A549 treated with CORT108297 at 1 μM for 4 hours (cell line): ENCODE data around the gene CYP27A1. TPM values are rescaled to one million over a fixed set of nuclear protein-coding genes. Genes with fewer than 3 reads are reported as not detected.

ENCODE experiments used
- total RNA-seq: library from RNA; stranded (reverse); fragments of 200-300 nt; extraction: Qiagen RNA extraction; gene quantifications from 5 replicates; pipeline ENCODE4 v1.2.3, GENCODE V29; 2022

Gene CYP27A1
- 0.12 to 0.18 TPM (median 0.15 TPM) in 5 replicates for total RNA-seq

GRCh38 chr2:218781691-218782527, at the start of gene CYP27A1:
Gene CYP27A1, plus strand, starts transcription at chr2:218782147. Its CDS starts 36 bp downstream, at chr2:218782183.

GRCh38 chr2:218831378-218831990, 49.5 kb downstream of the CYP27A1 start, which contains the start of gene PRKAG3:
Gene PRKAG3, minus strand, starts transcription at chr2:218831803.

GRCh38 chr2:218859556-218859987, 77.6 kb downstream of the CYP27A1 start, which contains the start of gene WNT6:
Gene WNT6, plus strand, starts transcription at chr2:218859805. Its CDS starts 233 bp downstream, at chr2:218860038.

Other genes with a start within 250 kb of the CYP27A1 start
- 4.3 to 5.9 TPM (median 4.8 TPM) in 5 replicates for gene USP37, start 213.8 kb upstream of the CYP27A1 start, total RNA-seq
- gene CNOT9, start 213.3 kb upstream of the CYP27A1 start, total RNA-seq, result 44.4 to 50.5 TPM (median 45.4 TPM) in 5 replicates
- 0.33 to 0.59 TPM (median 0.40 TPM) in 5 replicates for gene PLCD4, start 174.2 kb upstream of the CYP27A1 start, total RNA-seq
- gene ZNF142, start 122.5 kb upstream of the CYP27A1 start, total RNA-seq, result 13.3 to 19.9 TPM (median 16.8 TPM) in 5 replicates
- 42.9 to 50.7 TPM (median 48.9 TPM) in 5 replicates for gene BCS1L, start 122.5 kb upstream of the CYP27A1 start, total RNA-seq
- gene RNF25, start 110.1 kb upstream of the CYP27A1 start, total RNA-seq, result 42.2 to 48.9 TPM (median 44.7 TPM) in 5 replicates
- 9.6 to 14.8 TPM (median 13.9 TPM) in 5 replicates for gene STK36, start 110.1 kb upstream of the CYP27A1 start, total RNA-seq
- gene TTLL4, start 71.3 kb upstream of the CYP27A1 start, total RNA-seq, result 22.8 to 29.3 TPM (median 26.1 TPM) in 5 replicates
- gene PRKAG3, start 49.7 kb downstream of the CYP27A1 start, total RNA-seq, result not detected in 5 replicates
- 0.05 to 0.28 TPM (median 0.17 TPM) in 4 of 5 replicates, not detected in the other for gene WNT6, start 77.7 kb downstream of the CYP27A1 start, total RNA-seq
- gene WNT10A, start 98.7 kb downstream of the CYP27A1 start, total RNA-seq, result 0.05 to 0.18 TPM (median 0.07 TPM) in 5 replicates
- gene CDK5R2, start 177.5 kb downstream of the CYP27A1 start, total RNA-seq, result 1.6 to 3.0 TPM (median 2.4 TPM) in 5 replicates
- gene FEV, start 203.0 kb downstream of the CYP27A1 start, total RNA-seq, result not detected in 5 replicates
- gene CRYBA2, start 211.3 kb downstream of the CYP27A1 start, total RNA-seq, result not detected in 5 replicates